GM18498 (cell line): ENCODE data around the gene KANSL1.
A peak's percentile ranks its signal among the peaks of the same experiment; 100 is the strongest.
"Not testable (repeated sequence)": the region's sequence is repeated elsewhere in the genome, so short reads cannot be mapped to it uniquely, and the experiment has no call there.

ENCODE experiments used
- ATAC-seq: cut with Tn5 transposase; IDR thresholded peaks from one replicate; pipeline ENCODE4 v1.9.1; 2021; ENCODE audit warnings: mild to moderate bottlenecking, moderate library complexity; ENCODE audit not compliant: unreplicated experiment

The KANSL1 gene

DNA sequence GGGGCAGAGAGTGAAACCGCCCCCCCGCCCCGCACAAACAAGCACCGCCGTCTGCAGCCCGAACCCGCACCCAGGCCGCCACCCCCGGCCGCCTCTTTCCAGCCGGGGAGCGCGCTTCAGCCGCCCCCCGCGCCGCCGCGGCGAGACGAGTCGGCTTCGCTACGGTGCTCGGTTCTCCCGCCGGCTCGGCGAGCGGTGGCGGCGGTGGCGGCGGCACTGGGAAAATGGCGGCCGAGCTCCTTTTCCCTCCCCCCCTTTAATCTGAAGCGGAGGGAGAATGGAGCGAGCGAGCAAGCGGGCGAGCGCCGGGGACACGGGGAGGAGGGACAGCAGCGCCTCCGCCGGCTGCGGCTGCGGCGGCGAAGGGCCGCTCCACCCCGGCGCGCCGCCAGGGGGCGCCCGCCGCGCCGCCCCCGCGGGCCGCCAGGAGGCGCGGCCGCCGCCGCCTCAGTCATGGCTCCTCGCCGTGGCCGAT lies at the start of gene KANSL1:
Gene KANSL1 (minus strand): TSS at position 279 of the 475 bp plus-strand sequence. CDS start 21,286 bp downstream, outside the sequence.
- ATAC-seq = peak; percentile 71

GRCh38 chr17:46231359-46231758 lies 38.1 kb upstream of the KANSL1 start:
- ATAC-seq = not testable (repeated sequence)

- ATAC-seq = peak; percentile 99
Observed at GRCh38 chr17:46225274-46225794, 32.1 kb upstream of the KANSL1 start.

DNA sequence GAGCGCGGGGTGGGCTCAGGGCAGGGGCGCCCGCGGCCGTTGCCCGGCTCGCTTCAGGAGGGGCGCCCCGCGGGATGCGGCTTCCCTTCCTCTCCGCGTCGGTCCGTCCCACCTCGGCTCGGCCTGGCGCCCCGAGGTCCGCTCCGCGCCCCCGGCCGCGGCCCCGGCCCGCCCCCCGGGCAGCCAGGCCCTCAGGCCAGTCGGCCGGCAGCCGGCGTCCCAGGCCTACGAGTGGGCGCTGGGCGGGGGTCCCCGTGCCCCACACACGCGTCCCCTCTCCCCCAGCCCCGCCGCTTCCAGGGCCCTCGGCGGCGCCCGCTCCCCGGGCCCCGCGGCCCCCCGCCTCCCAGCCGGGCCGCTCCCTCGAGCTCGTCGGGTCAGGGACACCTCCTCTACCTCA lies 31.6 kb upstream of the KANSL1 start:
- peak; percentile 52 for ATAC-seq

DNA sequence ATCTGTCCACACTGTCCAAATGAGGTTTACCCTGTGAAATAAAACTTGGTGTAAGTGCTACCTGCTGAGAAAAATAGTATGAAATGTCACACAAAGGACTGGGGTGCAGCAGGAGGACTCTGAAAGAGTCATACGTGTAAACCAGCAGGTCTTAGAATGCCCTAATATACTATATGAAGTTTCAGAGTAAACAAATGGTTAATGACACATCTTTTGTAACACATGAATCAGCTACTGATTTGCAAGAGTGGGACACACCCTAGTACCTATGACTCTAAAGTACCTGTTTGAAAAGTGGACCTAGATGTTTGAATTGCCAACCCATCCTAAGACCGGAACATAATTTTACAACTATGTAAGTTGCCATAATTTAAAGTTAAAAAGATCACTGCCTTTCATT lies 29.8 kb upstream of the KANSL1 start:
- not testable (repeated sequence) for ATAC-seq

- no peak for ATAC-seq
Observed at GRCh38 chr17:46216682-46217081, 23.5 kb upstream of the KANSL1 start.

DNA sequence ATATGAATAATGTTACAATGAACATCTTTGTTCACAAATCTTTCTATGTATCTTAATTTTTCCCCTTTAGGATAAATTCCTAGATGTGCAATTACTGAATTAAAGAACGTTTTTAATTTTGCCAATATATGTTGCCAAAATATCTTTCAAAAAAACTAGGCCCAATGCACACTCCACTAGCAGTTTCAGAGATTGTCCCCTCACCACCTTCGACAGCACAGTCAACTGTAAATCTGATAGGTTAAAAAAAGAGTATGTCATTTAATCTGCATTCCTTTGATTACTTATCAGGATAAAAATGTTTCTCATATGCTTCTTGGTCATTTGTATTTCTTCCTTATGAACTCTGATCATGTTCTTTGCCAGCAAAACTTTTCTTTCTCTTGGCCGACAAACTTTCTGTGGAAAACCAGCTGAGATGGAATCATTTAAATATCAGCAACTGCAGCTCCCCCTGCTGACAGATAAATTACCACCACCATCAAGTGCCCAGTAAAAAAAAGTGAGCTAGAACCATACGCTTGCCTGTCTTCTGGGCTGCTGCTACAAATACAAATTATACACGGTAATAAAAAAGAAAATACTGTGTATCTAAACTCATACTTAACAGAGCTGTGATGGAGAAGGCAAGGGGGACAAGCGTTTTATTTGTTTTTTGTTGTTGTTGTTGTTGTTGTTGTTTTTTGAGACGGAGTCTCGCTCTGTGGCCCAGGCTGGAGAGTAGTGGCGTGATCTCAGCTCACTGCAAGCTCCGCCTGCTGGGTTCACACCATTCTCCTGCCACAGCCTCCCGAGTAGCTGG lies 19.6 kb upstream of the KANSL1 start:
- no peak for ATAC-seq

DNA sequence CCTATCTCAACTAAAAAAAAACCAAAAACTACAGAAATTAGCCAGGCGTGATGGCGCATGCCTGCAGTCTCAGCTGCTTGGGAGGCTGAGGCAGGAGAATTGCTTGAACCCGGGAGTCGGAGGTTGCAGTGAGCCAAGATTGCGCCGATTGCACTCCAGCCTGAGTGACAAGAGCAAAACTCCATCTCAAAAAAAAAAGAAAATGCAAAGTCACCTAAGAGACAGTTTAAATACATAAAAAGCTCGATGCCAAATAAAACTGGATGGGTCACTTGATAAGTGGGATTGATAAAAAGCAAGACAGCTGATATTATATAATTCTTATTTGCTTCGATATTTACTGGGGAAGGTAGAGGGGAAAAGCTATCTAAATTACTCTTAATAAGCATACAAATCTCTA lies 15.8 kb upstream of the KANSL1 start:
- no peak for ATAC-seq

DNA sequence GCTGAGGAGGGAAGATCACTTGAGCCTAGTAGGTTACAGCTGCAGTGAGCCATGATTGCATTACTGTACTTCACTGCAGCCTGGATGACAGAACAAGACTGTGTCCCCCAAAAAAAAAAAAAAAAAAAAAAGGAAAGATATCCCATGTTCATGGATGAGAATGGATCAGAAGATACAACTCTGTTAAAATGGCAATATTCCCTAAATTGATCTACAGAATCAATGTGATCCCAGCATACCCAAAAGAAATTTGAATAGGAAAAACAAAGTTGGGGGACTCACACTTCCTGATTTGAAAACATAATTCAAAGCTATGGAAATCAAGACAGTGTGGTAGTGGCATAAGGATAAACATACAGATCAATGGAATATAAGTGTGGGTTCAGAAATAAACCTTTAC lies 12.7 kb upstream of the KANSL1 start:
- ATAC-seq = no peak

GRCh38 chr17:46202424-46202823 lies 9.2 kb upstream of the KANSL1 start:
- no peak for ATAC-seq

GRCh38 chr17:46201491-46201890 lies 8.3 kb upstream of the KANSL1 start:
- no peak for ATAC-seq

DNA sequence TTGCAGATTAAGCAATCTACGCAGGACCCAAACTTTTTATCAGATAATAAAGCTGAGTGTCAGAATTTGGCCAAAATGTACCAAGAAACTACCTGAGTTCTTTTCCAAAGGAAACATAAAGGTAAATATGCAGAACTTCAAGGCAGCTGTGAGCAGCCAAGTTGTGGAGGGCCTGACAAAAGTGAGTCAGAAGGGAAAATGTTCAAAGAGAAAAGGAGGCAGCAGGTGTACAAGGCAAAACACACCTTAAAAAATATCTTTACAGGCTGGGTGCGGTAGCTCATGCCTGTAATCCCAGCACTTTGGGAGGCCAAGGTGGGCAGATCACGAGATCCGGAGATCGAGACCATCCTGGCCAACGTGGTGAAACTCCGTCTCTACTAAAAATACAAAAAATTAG lies 7.0 kb upstream of the KANSL1 start:
- no peak for ATAC-seq

DNA sequence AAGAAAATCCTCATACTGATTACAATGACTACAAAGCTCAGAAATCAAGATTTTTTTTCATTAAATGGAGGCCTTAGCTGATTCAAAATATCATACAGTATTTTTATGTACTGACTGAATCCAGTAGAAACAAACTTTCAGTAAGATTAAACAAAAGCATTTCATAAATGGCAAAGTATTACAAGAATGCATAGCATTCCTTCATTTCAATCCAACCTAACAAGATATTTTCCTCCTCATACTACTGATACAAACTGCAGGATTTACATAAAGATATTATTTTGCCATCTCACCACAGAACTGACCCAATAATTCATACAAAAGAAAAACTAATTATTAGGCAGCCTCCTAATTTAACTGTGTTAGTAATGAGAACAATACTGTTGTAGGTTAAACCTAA lies 6.2 kb upstream of the KANSL1 start:
- ATAC-seq = no peak

DNA sequence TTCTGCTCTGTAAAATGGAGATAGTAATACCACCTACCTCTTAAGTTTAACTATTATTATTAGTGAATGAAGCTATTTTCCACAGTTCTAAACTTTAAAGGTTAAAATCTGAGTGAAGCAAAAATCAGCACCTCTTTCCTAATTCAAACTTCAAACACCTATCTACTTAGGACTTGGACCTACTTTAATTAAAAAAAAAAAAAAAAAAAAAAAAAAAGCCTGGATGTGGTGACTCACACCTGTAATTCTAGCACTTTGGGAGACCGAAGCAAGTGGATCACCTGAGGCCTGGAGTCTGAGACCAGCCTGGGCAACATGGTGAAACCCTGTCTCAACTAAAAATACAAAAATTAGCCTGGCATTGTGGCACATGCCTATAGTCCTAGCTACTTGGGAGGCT lies 5.0 kb upstream of the KANSL1 start:
- no peak for ATAC-seq

- ATAC-seq = no peak
Observed at GRCh38 chr17:46197530-46197929, 4.3 kb upstream of the KANSL1 start.

DNA sequence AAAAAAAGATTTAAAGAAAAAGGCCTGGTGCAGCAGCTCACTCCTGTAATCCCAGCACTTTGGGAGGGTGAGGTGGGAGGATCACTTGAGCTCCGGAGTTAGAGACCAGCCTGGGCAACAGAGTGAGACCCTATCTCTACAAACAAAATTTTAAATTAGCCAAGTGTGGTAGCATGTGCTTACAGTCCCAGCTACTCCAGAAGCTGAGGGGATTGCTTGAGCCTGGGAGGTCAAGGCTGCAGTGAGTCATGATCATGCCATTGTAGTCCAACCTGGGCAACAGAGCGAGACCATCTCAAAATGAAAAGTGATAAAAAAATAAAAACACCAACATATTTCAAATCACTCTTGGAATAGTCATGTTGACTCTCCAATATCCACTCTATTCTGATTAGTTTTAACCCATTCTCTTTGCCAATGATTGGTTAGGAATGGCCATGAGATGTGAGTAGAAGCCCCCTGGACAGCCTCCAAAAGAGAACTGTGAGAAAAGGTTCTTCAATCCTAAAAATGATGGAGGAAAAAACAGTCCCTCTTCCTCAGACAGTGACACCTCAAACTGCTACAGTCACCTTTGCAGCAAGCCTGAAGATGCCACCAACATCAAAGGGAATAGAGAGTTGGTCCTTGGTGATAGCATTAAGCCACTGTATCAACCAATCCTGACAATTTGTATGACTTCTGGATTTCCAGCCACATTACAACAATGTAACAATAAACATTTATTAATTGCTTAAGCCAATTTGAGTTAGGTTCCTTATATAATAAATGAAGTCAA lies 2.9 kb upstream of the KANSL1 start:
- no peak for ATAC-seq

DNA sequence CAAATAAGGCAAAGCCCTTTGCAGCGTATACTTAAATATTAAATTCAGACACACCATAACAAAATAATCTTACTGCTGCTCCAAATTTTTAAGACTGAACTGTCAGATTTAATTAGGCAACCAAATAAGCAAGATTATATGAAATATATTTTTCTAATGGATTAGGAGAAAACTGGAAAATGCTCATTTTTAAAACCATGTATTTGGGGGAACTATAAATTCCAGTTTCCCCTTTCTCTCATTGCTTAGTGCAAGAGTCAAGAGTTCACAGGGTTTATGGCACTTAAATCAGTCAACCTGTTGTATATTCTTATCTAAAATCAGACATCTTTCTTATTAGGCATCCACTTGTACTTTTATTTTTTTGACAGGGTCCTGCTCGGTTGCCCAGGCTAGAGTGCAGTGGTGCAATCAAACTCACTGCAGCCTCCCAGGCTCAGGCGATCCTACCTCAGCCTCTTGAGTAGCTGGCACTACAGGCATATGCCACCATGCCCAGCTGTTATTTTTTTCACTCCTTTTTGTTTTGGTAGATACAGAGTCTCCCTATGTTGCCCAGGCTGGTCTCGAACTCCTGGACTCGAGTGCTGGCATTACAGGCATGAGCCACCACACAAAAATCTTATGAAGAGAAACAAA lies 2.1 kb upstream of the KANSL1 start:
- no peak for ATAC-seq

DNA sequence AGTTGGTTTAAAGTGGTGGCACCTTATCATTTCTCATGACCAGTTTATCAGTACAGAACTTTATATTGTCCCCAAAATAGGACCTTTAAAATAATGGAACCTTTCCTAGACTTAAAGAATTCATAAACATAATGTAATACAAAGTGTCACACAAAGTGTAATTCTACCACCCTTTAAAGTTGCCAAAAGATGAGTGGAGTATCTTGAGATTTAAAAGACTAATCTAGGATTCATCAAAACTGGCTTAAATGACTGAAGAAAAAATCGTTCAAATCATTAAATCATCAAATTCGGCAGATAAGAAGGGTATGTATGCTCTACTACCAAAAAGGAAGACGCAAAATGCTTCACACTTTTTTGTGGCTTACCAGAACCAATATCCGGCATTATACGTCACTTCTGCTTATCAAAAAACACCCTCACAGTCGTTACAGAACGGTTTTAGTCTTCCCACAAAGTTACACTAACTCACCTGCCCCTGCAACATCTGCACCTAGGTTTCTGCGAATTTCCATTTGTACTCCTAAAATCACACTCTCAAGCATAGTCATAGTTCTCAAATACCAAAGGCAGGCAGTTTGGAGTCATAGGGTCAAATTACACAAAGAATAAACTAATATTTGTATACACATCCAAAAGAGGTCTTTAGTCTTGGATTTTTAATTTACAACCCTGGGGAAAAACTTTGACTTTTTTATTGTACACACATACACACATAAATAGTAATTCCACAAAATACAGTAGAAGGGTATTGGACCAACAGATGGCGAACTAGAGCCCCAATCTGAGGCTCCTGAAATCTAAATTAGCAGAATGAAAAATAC lies 1.4 kb upstream of the KANSL1 start:
- ATAC-seq = no peak

GRCh38 chr17:46193626-46194392 lies 580 bp upstream of the KANSL1 start:
- peak; percentile 72 for ATAC-seq
